WI38 (cell line): ENCODE results near the gene CCDC195.

ENCODE experiments used
- H3K4me3 ChIP-seq: 2 replicates; pipeline ENCODE4 v1.5.1; 2011; ENCODE audit warnings: low read depth, mild to moderate bottlenecking, control low read depth, low read length
- CTCF ChIP-seq: IDR thresholded peaks from 2 replicates; pipeline ENCODE4 v1.5.1; 2012; ENCODE audit warnings: low read depth, mild to moderate bottlenecking, control low read depth, low read length

CCDC195 gene, protein sequence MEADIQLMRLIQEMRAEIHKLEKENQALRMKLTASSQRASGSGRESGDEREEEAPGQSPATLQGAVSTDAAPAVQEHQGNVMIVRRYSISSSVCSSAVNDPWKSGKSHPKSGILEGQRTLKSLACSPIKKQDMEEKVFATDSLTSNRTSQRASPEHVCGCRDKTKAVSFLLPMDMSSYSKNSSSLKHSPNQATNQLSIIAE

DNA sequence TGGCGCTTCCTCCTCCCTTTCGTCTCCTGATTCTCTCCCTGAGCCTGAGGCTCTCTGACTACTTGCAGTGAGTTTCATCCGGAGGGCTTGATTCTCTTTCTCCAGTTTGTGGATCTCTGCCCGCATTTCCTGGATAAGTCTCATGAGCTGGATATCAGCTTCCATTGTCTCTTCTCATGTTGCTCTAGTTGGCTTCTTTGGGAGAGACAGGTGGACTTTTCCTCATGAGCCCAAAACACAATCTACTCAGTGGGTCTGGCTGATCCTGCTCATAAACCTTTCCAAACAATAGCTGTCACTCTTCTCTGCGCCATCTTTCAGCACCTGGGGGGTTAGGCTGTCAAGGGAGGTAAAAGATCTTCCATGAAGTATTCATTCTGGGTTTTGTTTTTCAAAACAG is at the start of gene CCDC195:
Gene CCDC195, minus strand, starts transcription at position 165 of the 400 bp plus-strand sequence. Its CDS starts 0 bp downstream, at position 165.
- no peak for TF ChIP-seq CTCF
- no peak within 1 kb of the TSS for H3K4me3 ChIP-seq

DNA sequence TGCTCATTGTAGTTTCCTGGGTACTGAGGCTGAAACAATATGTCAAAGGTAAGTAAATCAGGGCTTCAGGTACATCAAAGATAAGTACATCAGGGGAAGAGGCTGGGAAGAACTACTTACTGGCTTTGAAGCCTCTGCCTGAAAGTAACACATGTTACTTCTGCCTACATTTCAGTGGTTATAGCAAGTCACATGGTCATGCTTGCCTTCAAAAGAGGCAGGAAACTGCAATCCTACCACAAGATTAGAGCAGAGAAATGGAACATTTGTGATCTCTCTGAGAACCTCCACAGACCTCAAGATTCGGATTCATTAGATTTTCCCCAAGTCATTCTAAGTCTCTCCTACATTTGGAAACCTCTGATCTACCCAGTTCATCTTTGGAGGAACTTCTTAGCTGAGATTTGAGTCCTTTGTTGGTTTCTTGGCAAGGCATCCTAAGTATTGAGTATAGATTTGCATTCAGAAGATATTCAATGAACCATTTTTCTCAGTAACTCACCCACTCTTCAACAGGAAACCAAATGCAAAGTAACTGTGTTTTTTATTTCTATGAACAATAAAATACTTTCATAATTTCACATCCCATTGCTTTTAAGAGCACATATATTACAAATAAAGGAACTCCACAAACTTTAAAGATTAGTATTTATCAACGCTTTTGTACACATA is 48.5 kb upstream of the CCDC195 start:
- H3K4me3 ChIP-seq = no peak overlapping the region
- no peak for TF ChIP-seq CTCF

- TF ChIP-seq CTCF = no peak
- H3K4me3 ChIP-seq = no peak overlapping the region
Measured at GRCh38 chr2:224757934-224758548, 41.9 kb upstream of the CCDC195 start.

GRCh38 chr2:224753743-224754540 is 37.8 kb upstream of the CCDC195 start:
- no peak for TF ChIP-seq CTCF
- H3K4me3 ChIP-seq = no peak overlapping the region

GRCh38 chr2:224751996-224752698 is 36.0 kb upstream of the CCDC195 start:
- TF ChIP-seq CTCF = no peak
- no peak overlapping the region for H3K4me3 ChIP-seq

DNA sequence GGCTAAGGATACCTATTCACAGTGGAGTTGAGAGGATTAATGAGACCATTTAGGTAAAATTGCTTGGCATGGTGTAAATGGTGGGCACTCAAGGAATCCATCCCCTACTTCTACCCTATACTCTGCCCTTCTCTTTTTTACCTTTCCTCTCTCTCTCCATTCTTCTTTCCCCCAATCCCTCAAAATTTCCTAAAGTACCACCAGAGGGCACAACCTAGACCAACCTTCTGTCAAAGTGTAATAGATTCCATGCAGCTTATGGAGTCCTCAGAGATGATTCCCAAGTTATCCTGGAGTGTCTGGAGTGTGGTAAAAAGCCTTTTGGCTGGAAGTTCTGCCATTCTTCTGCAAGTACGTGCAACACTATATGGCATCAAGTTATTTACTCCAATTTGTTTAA is 33.0 kb upstream of the CCDC195 start:
- no peak overlapping the region for H3K4me3 ChIP-seq
- no peak for TF ChIP-seq CTCF
